Measurements from ENCODE around the gene PRR36. TPM values are rescaled to one million over a fixed set of nuclear protein-coding genes. Genes with fewer than 3 reads are reported as not detected.
"Not testable (repeated sequence)": the region's sequence is repeated elsewhere in the genome, so short reads cannot be mapped to it uniquely, and the experiment has no call there.

PRR36 gene
- total and polyA plus RNA-seq, 11 donors: 0.01 to 0.27 (median 0.08) TPM; not detected in 4

- intact Hi-C loops (cut with DNase I): no loop called here
- TF ChIP-seq CTCF (IDR thresholded peaks at IDR 0.05) (no peak), POLR2A (IDR thresholded peaks at IDR 0.05) (no peak)
- Histone ChIP-seq H3K4me1 (peaks cover 0 to 10% (median 8%) of the 10 kb centered on the region in 12 donors), H3K9me3 (no peaks in the 10 kb centered on the region), H3K27me3 (peaks cover 0 to 16% (median 0%) of the 10 kb centered on the region in 9 donors), H3K36me3 (no peaks in the 10 kb centered on the region), H3K4me3 (no peak overlapping the region), H3K27ac (no peak overlapping the region)
- 88 to 93% (median 91%) methylated on average over 16 of the region's 16 CpGs for WGBS, 4 donors
- ATAC-seq (no peak), DNase-seq (no peak)
Observed at GRCh38 chr19:7898967-7899366, 24.8 kb upstream of the PRR36 start.

GRCh38 chr19:7897292-7897691 lies 23.1 kb upstream of the PRR36 start:
- ATAC-seq: no peak
- DNase-seq: no peak
- Histone ChIP-seq H3K4me3 (no peak overlapping the region), H3K27me3 (peaks cover 0 to 30% (median 0%) of the 10 kb centered on the region in 9 donors), H3K9me3 (no peaks in the 10 kb centered on the region), H3K36me3 (no peaks in the 10 kb centered on the region), H3K27ac (no peak overlapping the region), H3K4me1 (peaks cover 0 to under 1% (median 0%) of the 10 kb centered on the region in 12 donors)
- TF ChIP-seq CTCF (IDR thresholded peaks at IDR 0.05) (no peak), POLR2A (IDR thresholded peaks at IDR 0.05) (no peak)
- intact Hi-C loops (cut with DNase I): no loop called here
- WGBS, 4 donors: 87 to 89% (median 88%) methylated on average over 11 of the region's 11 CpGs

GRCh38 chr19:7895565-7895964 lies 21.4 kb upstream of the PRR36 start:
- no peak for ATAC-seq
- H3K4me1 ChIP-seq: no peaks in the 10 kb centered on the region
- peaks cover 0 to 31% (median 0%) of the 10 kb centered on the region in 9 donors for H3K27me3 ChIP-seq
- H3K9me3 ChIP-seq: no peaks in the 10 kb centered on the region
- H3K27ac ChIP-seq: no peak overlapping the region
- WGBS, 4 donors: 85 to 90% (median 88%) methylated on average over 13 of the region's 13 CpGs
- H3K36me3 ChIP-seq: no peaks in the 10 kb centered on the region
- DNase-seq: no peak
- no peak overlapping the region for H3K4me3 ChIP-seq
- intact Hi-C loops (cut with DNase I): no loop called here
- no peak for TF ChIP-seq CTCF (IDR thresholded peaks at IDR 0.05)
- TF ChIP-seq POLR2A (IDR thresholded peaks at IDR 0.05): no peak

- no peak overlapping the region for H3K4me3 ChIP-seq
- no peak overlapping the region for H3K27ac ChIP-seq
- intact Hi-C loops (cut with DNase I): no loop called here
- no peaks in the 10 kb centered on the region for H3K4me1 ChIP-seq
- 58 to 67% (median 63%) methylated on average over 17 to 18 of the region's 18 CpGs for WGBS, 4 donors
- DNase-seq (no peak), ATAC-seq (peak in 2 of 4 donors; percentile 11 to 16)
- H3K9me3 ChIP-seq: no peaks in the 10 kb centered on the region
- no peaks in the 10 kb centered on the region for H3K36me3 ChIP-seq
- H3K27me3 ChIP-seq: peaks cover 0 to 31% (median 0%) of the 10 kb centered on the region in 9 donors
- TF ChIP-seq POLR2A (IDR thresholded peaks at IDR 0.05): no peak
- TF ChIP-seq CTCF (IDR thresholded peaks at IDR 0.05): no peak
Observed at GRCh38 chr19:7894612-7895309, 20.6 kb upstream of the PRR36 start.

GRCh38 chr19:7893362-7894101 lies 19.3 kb upstream of the PRR36 start:
- H3K9me3 ChIP-seq; H3K27ac ChIP-seq; H3K4me3 ChIP-seq; H3K36me3 ChIP-seq; intact Hi-C loops (cut with DNase I); ATAC-seq; DNase-seq; H3K4me1 ChIP-seq: not testable (repeated sequence)
- 82 to 84% (median 83%) methylated on average over 18 of the region's 18 CpGs for WGBS, 4 donors
- H3K27me3 ChIP-seq: peaks cover 0 to 35% (median 3%) of the 10 kb centered on the region in 9 donors
